ENCODE data around the gene DBX2.
A peak's percentile ranks its signal among the peaks of the same experiment; 100 is the strongest.

The DBX2 gene

GRCh38 chr12:45049912-45050750 lies 768 bp downstream of the DBX2 start:
- peak overlapping the region; percentile 45 for H3K4me3 ChIP-seq (ENCODE audit: low read depth, low read length)
- no peak for TF ChIP-seq CTCF (IDR thresholded peaks at IDR 0.05; ENCODE audit: low read depth, low read length, missing control alignments)
- no peak for DNase-seq (ENCODE audit: low read depth)
- in situ Hi-C loops (cut with HindIII; ENCODE audit: low sequenced_read_pairs) = no loop called here

GRCh38 chr12:45042599-45042998 lies 8.3 kb downstream of the DBX2 start:
- TF ChIP-seq CTCF (IDR thresholded peaks at IDR 0.05; ENCODE audit: low read depth, low read length, missing control alignments) = no peak
- in situ Hi-C loops (cut with HindIII; ENCODE audit: low sequenced_read_pairs) = no loop called here
- DNase-seq (ENCODE audit: low read depth) = no peak
- H3K4me3 ChIP-seq (ENCODE audit: low read depth, low read length) = no peak overlapping the region

GRCh38 chr12:45040977-45041376 lies 9.9 kb downstream of the DBX2 start:
- no peak for TF ChIP-seq CTCF (IDR thresholded peaks at IDR 0.05; ENCODE audit: low read depth, low read length, missing control alignments)
- DNase-seq (ENCODE audit: low read depth) = no peak
- H3K4me3 ChIP-seq (ENCODE audit: low read depth, low read length) = no peak overlapping the region
- in situ Hi-C loops (cut with HindIII; ENCODE audit: low sequenced_read_pairs) = no loop called here

GRCh38 chr12:45039757-45040156 lies 11.1 kb downstream of the DBX2 start:
- no peak overlapping the region for H3K4me3 ChIP-seq (ENCODE audit: low read depth, low read length)
- no peak for TF ChIP-seq CTCF (IDR thresholded peaks at IDR 0.05; ENCODE audit: low read depth, low read length, missing control alignments)
- in situ Hi-C loops (cut with HindIII; ENCODE audit: low sequenced_read_pairs) = no loop called here
- DNase-seq (ENCODE audit: low read depth) = no peak

GRCh38 chr12:45034861-45035265 lies 16.0 kb downstream of the DBX2 start:
- in situ Hi-C loops (cut with HindIII; ENCODE audit: low sequenced_read_pairs) = no loop called here
- no peak for TF ChIP-seq CTCF (IDR thresholded peaks at IDR 0.05; ENCODE audit: low read depth, low read length, missing control alignments)
- DNase-seq (ENCODE audit: low read depth) = no peak
- H3K4me3 ChIP-seq (ENCODE audit: low read depth, low read length) = no peak overlapping the region

- in situ Hi-C loops (cut with HindIII; ENCODE audit: low sequenced_read_pairs) = no loop called here
- no peak overlapping the region for H3K4me3 ChIP-seq (ENCODE audit: low read depth, low read length)
- no peak for TF ChIP-seq CTCF (IDR thresholded peaks at IDR 0.05; ENCODE audit: low read depth, low read length, missing control alignments)
- no peak for DNase-seq (ENCODE audit: low read depth)
These were observed 33.0 kb downstream of the DBX2 start for GRCh38 chr12:45017916-45018315.
